HCT116 (cell line): Measurements from ENCODE around the gene LRBA. TPM values are rescaled to one million over a fixed set of nuclear protein-coding genes. Genes with fewer than 3 reads are reported as not detected.
"Not testable (repeated sequence)": the region's sequence is repeated elsewhere in the genome, so short reads cannot be mapped to it uniquely, and the experiment has no call there.

Experiments used
- ATAC-seq: fragments of 200-7000 bp; cut with Tn5 transposase; 2 replicates; pipeline ENCODE4 v1.9.1; 2020; ENCODE audit warnings: mild to moderate bottlenecking, moderate library complexity
- BruUV-seq: library from RNA; stranded (reverse); fragments of 400-500 nt; replicated peaks from 2 replicates; lab custom pipeline; 2021; lab: Mats Ljungman, UMichigan
- CTCF ChIA-PET: fragments of 300-600 bp; sonication (Branson Sonifier 250); formaldehyde crosslinking; loops from one replicate; lab custom pipeline; 2021; ENCODE audit warnings: antibody characterized with exemption; lab: Charles Lee
- POLR2A ChIA-PET: fragments of 300-600, 350-600 bp; sonication (Branson Sonifier 250); formaldehyde crosslinking; loops from one replicate; lab custom pipeline; 2021; ENCODE audit warnings: antibody characterized with exemption; lab: Charles Lee
- RAD21 ChIA-PET, 2 experiments: fragments of 300-600 bp; sonication (Branson Sonifier 250); formaldehyde crosslinking; loops; one replicate each; lab custom pipeline; 2023; ENCODE audit warnings: low total read pairs in 2 of 2; ENCODE audit not compliant: uncharacterized antibody in 2 of 2, unreplicated experiment in 2 of 2, low non-redundant PET in 1 of 2; lab: Charles Lee
- DNase-seq: peaks from one replicate; pipeline ENCODE4 v3.0.0-alpha.2; 2010; ENCODE audit warnings: low read depth, low spot score
- H2AFZ ChIP-seq: fragments of 200-600 bp; shearing (Covaris generic), sonication (generic); 2 replicates; pipeline ENCODE4 v1.6.1; 2017; ENCODE audit warnings: low read depth, mixed run types, mixed read lengths, antibody characterized with exemption, low read length; ENCODE audit not compliant: poor library complexity, severe bottlenecking
- H3K27ac ChIP-seq: 2 replicates; pipeline ENCODE4 v1.5.1; 2012; ENCODE audit warnings: low read depth, low read length
- H3K27me3 ChIP-seq: fragments of 200-600 bp; sonication (generic); 2 replicates; pipeline ENCODE4 v1.6.1; 2016; ENCODE audit warnings: mixed run types, low read length, mixed read lengths; ENCODE audit not compliant: insufficient read depth
- H3K36me3 ChIP-seq, 2 experiments: fragments of 200-500 bp in 1 of 2; fragments of 200-600 bp in 1 of 2; sonication (Bioruptor generic) in 1 of 2; sonication (generic) in 1 of 2; 2 replicates each; pipeline versions ENCODE4 v1.5.1 to v1.6.1; 2014 to 2016; ENCODE audit warnings: low read length in 2 of 2, inconsistent platforms in 1 of 2, mixed read lengths in 1 of 2, mixed run types in 1 of 2; ENCODE audit not compliant: insufficient read depth in 2 of 2, control insufficient read depth in 1 of 2
- H3K4me1 ChIP-seq, 2 experiments: fragments of 200-600 bp in 1 of 2; sonication (generic) in 1 of 2; 2 replicates each; pipeline versions ENCODE4 v1.5.1 to v1.6.1; 2012 to 2017; ENCODE audit warnings: low read length in 2 of 2, inconsistent platforms in 1 of 2, mild to moderate bottlenecking in 1 of 2, mixed read lengths in 1 of 2, mixed run types in 1 of 2, moderate library complexity in 1 of 2; ENCODE audit not compliant: insufficient read depth in 2 of 2, control insufficient read depth in 1 of 2
- H3K4me2 ChIP-seq: fragments of 200-600 bp; sonication (generic); 2 replicates; pipeline ENCODE4 v1.6.1; 2017; ENCODE audit warnings: mixed run types, low read length, mixed read lengths
- H3K4me3 ChIP-seq, 2 experiments: fragments of 200-600 bp in 1 of 2; sonication (generic) in 1 of 2; replicated peaks in 1 of 2; 2 replicates each; pipeline ENCODE4 v1.5.1; 2011 to 2016; ENCODE audit warnings: low read length in 2 of 2, control low read depth in 1 of 2, low read depth in 1 of 2, mild to moderate bottlenecking in 1 of 2, mixed read lengths in 1 of 2, mixed run types in 1 of 2
- H3K79me2 ChIP-seq: fragments of 200-600 bp; sonication (generic); 2 replicates; pipeline ENCODE4 v1.6.1; 2017; ENCODE audit warnings: mild to moderate bottlenecking, mixed run types, low read length, moderate library complexity, mixed read lengths; ENCODE audit not compliant: insufficient read depth
- H3K9ac ChIP-seq: fragments of 200-600 bp; sonication (generic); 2 replicates; pipeline ENCODE4 v1.6.1; 2016; ENCODE audit warnings: low read length, mixed read lengths
- H3K9me2 ChIP-seq: fragments of 200-600 bp; sonication (generic), shearing (Covaris generic); 2 replicates; pipeline ENCODE4 v1.6.1; 2017; ENCODE audit warnings: mixed run types, mild to moderate bottlenecking, moderate library complexity; ENCODE audit not compliant: insufficient read depth
- H3K9me3 ChIP-seq, 2 experiments: fragments of 200-500 bp in 1 of 2; fragments of 200-600 bp in 1 of 2; sonication (Bioruptor generic) in 1 of 2; sonication (generic) in 1 of 2; 2 replicates each; pipeline ENCODE4 v1.6.1; 2014 to 2017; ENCODE audit warnings: low read length in 2 of 2, mixed read lengths in 2 of 2, inconsistent platforms in 1 of 2, low read depth in 1 of 2, mild to moderate bottlenecking in 1 of 2, mixed run types in 1 of 2, moderate library complexity in 1 of 2; ENCODE audit not compliant: control insufficient read depth in 1 of 2, insufficient read depth in 1 of 2
- H4K20me1 ChIP-seq: fragments of 200-600 bp; sonication (generic), shearing (Covaris generic); 2 replicates; pipeline ENCODE4 v1.6.1; 2017; ENCODE audit warnings: mixed run types, mild to moderate bottlenecking, moderate library complexity; ENCODE audit not compliant: insufficient read depth
- CEBPB ChIP-seq: IDR thresholded peaks from 2 replicates; pipeline ENCODE4 v1.6.1; 2012; ENCODE audit warnings: low read depth
- EGR1 ChIP-seq: IDR thresholded peaks from 2 replicates; pipeline ENCODE4 v1.6.1; 2012; ENCODE audit warnings: low read depth
- EZH2phosphoT487 ChIP-seq: fragments of 200-600 bp; IDR thresholded peaks from 2 replicates; pipeline ENCODE4 v1.6.1; 2018; ENCODE audit warnings: antibody characterized with exemption, borderline replicate concordance
- RAD21 ChIP-seq: IDR thresholded peaks from 2 replicates; pipeline ENCODE4 v1.6.1; 2012; ENCODE audit warnings: low read depth, mild to moderate bottlenecking
- SIN3A ChIP-seq: IDR thresholded peaks from 2 replicates; pipeline ENCODE4 v1.6.1; 2012; ENCODE audit warnings: low read depth
- SP1 ChIP-seq: IDR thresholded peaks from 2 replicates; pipeline ENCODE4 v1.6.1; 2012; ENCODE audit warnings: low read depth
- TCF7L2 ChIP-seq: IDR thresholded peaks from 2 replicates; pipeline ENCODE4 v1.7.0; 2011; ENCODE audit warnings: borderline replicate concordance, inconsistent platforms; ENCODE audit not compliant: insufficient read depth, insufficient read length; ENCODE audit errors: extremely low read depth
- intact Hi-C: fragments of 100-400 bp; cut with micrococcal nuclease; formaldehyde crosslinking; loops from 2 replicates; pipeline ENCODE4 v1.10.0; 2022
- total RNA-seq: library from RNA; stranded (reverse); gene quantifications from one replicate; pipeline ENCODE4 v1.2.1, GENCODE V29; 2021; ENCODE audit not compliant: unreplicated experiment
- TF ChIP-seq, protein P1 (sequence below), 3 experiments: fragments of 200-600 bp in 1 of 3; sonication (generic) in 1 of 3; IDR thresholded peaks in 2 of 3; conservative IDR thresholded peaks in 1 of 3; 2 replicates each; pipeline ENCODE4 v1.5.1; 2012 to 2017; ENCODE audit warnings: low read depth in 2 of 3, low read length in 2 of 3, antibody characterized with exemption in 1 of 3, borderline replicate concordance in 1 of 3, control low read depth in 1 of 3, mild to moderate bottlenecking in 1 of 3, mixed read lengths in 1 of 3, mixed run types in 1 of 3, moderate library complexity in 1 of 3; ENCODE audit not compliant: insufficient read depth in 1 of 3
- TF ChIP-seq, protein P2 (sequence below): IDR thresholded peaks from 2 replicates; pipeline ENCODE4 v1.6.1; 2012
- TF ChIP-seq, protein P3 (sequence below): IDR thresholded peaks from 2 replicates; pipeline ENCODE4 v1.6.1; 2012

LRBA gene
- total RNA-seq, 1 experiment from 2014 or later, result 79.8 TPM

DNA sequence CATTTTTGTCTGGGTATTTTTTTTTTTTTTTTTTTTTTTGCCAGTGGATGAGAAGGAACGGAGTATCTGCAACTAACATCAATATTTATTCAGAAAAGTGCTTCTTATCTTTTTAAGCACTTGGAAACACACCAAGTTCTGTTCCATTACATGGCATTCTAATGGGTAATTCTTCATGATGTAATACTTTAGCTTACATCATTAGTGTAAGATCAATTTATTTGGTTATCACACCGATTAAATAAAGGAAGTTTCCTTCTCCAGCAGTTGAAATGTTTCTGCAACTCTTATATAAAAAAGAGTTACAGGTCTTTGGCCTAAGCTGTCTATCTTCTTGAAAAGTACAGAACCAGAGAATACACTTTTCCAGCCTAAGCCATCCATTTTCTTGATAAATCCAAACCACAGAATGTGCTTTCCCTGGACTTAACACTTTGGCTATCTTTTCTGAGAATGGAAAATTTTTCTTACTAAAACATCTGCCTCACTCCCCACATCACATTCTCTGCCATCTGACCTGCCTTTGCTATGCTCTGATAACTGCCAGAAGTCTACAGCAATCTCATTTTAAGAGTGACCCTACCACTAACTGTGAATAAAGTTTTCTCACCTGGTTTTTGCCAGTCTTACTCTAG is 625.1 kb downstream of the LRBA start:
- Histone ChIP-seq H3K9ac (no peak overlapping the region), H2AFZ (no peak overlapping the region), H3K4me2 (no peak overlapping the region), H3K9me2 (no peaks in the 10 kb centered on the region), H3K27me3 (no peaks in the 10 kb centered on the region), H3K4me1 (no peaks in the 10 kb centered on the region), H3K4me3 (no peak overlapping the region), H3K36me3 (no peaks in the 10 kb centered on the region), H3K9me3 (no peaks in the 10 kb centered on the region; a peak in 1 of 4 replicates), H4K20me1 (no peaks in the 10 kb centered on the region), H3K27ac (no peak overlapping the region), H3K79me2 (no peaks in the 10 kb centered on the region)
- ChIA-PET CTCF (no interaction called here), POLR2A (no interaction called here), RAD21 (no interaction called here)
- no peak for ATAC-seq
- no TSS peak for BruUV-seq
- TF ChIP-seq EZH2phosphoT487, result no peak
- DNase-seq, result no peak
- intact Hi-C loops, result no loop called here

DNA sequence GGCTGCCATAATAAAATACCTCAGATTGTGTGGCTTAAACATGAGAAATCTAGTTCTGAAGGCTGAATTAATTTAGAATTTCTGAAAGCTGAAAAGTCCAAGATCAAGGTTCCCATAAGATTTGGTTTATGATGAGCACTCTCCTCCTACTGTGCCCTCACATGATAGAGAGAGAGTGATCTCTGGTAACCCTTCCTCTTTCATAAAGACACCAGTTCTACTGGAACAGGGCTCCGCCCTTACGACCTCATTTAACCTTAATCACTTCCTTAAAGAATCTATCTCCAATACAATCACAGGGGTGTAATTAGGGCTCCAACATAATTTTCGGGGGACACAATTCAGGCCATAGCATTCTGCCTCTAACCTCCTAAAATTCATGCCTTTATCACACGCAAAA is 627.1 kb downstream of the LRBA start:
- intact Hi-C loops, result no loop called here
- CTCF ChIA-PET, result no interaction called here
- no peak overlapping the region for H3K4me3 ChIP-seq
- H3K4me1 ChIP-seq, result no peaks in the 10 kb centered on the region
- no peaks in the 10 kb centered on the region for H3K9me2 ChIP-seq
- H3K27me3 ChIP-seq, result no peaks in the 10 kb centered on the region
- H3K36me3 ChIP-seq, result no peaks in the 10 kb centered on the region
- RAD21 ChIA-PET, result no interaction called here
- ATAC-seq (no peak), DNase-seq (no peak)
- H3K79me2 ChIP-seq, result no peaks in the 10 kb centered on the region
- no peak overlapping the region for H2AFZ ChIP-seq
- H4K20me1 ChIP-seq, result no peaks in the 10 kb centered on the region
- H3K9me3 ChIP-seq, result no peaks in the 10 kb centered on the region
- POLR2A ChIA-PET, result no interaction called here
- TF ChIP-seq SIN3A, result no peak
- no peak for TF ChIP-seq SP1
- TF ChIP-seq EGR1, result no peak
- TF ChIP-seq, protein P1, sequence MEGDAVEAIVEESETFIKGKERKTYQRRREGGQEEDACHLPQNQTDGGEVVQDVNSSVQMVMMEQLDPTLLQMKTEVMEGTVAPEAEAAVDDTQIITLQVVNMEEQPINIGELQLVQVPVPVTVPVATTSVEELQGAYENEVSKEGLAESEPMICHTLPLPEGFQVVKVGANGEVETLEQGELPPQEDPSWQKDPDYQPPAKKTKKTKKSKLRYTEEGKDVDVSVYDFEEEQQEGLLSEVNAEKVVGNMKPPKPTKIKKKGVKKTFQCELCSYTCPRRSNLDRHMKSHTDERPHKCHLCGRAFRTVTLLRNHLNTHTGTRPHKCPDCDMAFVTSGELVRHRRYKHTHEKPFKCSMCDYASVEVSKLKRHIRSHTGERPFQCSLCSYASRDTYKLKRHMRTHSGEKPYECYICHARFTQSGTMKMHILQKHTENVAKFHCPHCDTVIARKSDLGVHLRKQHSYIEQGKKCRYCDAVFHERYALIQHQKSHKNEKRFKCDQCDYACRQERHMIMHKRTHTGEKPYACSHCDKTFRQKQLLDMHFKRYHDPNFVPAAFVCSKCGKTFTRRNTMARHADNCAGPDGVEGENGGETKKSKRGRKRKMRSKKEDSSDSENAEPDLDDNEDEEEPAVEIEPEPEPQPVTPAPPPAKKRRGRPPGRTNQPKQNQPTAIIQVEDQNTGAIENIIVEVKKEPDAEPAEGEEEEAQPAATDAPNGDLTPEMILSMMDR (IDR thresholded peaks at IDR 0.05 in 2 of 3, conservative IDR thresholded peaks at IDR 0.05 in 1 of 3; ENCODE audit: borderline replicate concordance in 1 of 3, insufficient read depth in 1 of 3, low read depth in 2 of 3, low read length in 2 of 3), result no peak
- no peak for TF ChIP-seq CEBPB
- TF ChIP-seq RAD21, result no peak
- TF ChIP-seq TCF7L2, result no peak
- TF ChIP-seq, protein P2, sequence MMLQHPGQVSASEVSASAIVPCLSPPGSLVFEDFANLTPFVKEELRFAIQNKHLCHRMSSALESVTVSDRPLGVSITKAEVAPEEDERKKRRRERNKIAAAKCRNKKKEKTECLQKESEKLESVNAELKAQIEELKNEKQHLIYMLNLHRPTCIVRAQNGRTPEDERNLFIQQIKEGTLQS, result no peak
- TF ChIP-seq, protein P3, sequence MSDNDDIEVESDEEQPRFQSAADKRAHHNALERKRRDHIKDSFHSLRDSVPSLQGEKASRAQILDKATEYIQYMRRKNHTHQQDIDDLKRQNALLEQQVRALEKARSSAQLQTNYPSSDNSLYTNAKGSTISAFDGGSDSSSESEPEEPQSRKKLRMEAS, result no peak
- H3K27ac ChIP-seq, result no peak overlapping the region
- no peak overlapping the region for H3K9ac ChIP-seq
- no peak overlapping the region for H3K4me2 ChIP-seq
- no TSS peak for BruUV-seq

DNA sequence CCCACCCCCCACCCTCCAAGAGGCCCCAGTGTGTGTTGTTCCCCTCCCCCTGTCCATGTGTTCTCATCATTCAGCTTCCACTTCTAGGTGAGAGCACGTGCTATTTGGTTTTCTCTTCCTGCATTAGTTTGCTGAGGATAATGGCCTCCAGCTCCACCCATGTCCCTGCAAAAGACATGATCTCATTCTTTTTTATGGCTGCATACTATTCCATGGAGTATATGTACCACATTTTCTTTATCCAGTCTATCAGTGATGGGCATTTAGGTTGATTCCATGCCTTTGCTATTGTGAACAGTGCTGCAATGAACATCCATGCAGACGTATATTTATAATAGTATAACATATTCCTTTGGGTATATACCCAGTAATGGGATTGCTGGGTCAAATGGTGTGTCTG is 628.7 kb downstream of the LRBA start:
- CTCF ChIA-PET, H3K4me1 ChIP-seq, H3K79me2 ChIP-seq, H3K9me3 ChIP-seq, RAD21 ChIA-PET, H3K27ac ChIP-seq, H3K36me3 ChIP-seq, H3K27me3 ChIP-seq, ATAC-seq, H4K20me1 ChIP-seq, H3K4me2 ChIP-seq, H2AFZ ChIP-seq, H3K4me3 ChIP-seq, POLR2A ChIA-PET, intact Hi-C loops, H3K9me2 ChIP-seq, DNase-seq, BruUV-seq, H3K9ac ChIP-seq: not testable (repeated sequence)
